GM21360 (cell line): ENCODE data around the gene EXD3.

ENCODE experiments used
- ATAC-seq: cut with Tn5 transposase; IDR thresholded peaks from one replicate; pipeline ENCODE4 v1.9.1; 2021; ENCODE audit warnings: mild to moderate bottlenecking, moderate library complexity; ENCODE audit not compliant: unreplicated experiment

The EXD3 gene

DNA sequence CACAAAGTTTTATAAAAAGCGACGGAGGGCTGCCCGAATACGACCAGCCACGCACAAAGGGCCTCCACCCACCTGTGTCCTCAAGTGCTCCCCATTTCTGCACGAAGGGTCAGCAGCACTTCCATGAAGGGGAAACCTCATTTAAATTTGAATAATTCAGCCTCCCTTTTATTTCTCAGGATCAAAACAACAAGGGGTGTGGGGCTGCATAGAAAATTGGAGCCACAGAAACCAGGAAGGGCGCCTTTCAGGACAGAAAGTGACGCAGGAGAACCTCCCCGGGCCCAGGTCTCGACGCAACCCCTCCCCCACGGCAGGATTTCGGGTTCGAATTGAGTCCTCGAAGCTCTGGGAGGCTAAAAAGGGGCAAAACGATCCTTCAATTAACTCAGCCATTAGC is 123.0 kb downstream of the EXD3 start:
- ATAC-seq = no peak

- ATAC-seq = no peak
These were observed 123.8 kb downstream of the EXD3 start for GRCh38 chr9:137299203-137299565.

GRCh38 chr9:137298401-137299202 is 124.4 kb downstream of the EXD3 start:
- no peak for ATAC-seq

GRCh38 chr9:137297966-137298365 is 125.0 kb downstream of the EXD3 start:
- ATAC-seq = no peak

DNA sequence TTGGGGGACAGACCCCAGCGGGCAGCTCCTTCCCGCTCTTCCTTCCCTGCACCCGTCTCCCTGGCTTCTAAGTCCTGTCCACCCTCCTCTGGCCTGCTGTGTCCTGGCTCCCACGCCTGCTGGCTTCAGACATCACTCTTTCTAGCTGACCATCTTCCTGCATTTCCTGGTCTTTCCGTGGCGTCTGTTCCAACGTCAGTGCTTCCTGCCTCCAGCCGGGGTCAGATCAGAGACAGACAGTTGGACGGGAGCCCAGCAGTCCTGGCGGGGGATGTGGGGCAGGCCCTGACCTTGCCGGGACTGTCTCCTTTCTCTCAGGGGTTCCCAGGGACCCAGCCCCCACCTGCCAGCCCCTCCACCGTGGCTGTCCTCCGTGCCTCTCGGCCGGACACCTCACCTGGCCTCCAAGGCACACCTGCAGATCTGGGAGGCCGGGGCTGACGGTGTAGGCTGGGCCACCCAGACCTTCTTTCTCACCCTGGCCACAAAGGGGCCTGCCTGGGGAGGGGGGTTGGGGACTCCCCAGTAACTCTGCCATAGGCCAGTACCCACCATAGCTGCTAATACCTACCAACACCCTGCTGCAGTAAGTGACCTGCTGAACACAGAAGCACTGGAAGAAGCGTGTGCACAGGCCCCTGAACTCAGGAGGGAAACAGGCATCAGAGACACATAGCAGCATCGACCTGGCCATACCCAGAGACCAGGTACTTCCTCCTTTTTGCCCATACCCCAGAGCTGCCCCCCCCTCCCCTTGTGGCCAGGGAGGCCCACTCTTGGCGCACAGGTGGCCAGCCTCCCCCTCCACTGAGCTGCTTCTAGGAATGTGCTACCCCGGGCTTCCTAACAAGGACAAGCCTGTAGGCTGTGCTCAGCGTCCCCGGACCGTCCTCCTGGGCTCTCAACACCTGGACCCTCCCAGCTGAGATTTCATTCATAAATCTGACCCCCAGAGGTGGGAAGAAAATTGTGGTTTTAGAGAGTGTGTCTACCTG is 126.0 kb downstream of the EXD3 start:
- no peak for ATAC-seq

DNA sequence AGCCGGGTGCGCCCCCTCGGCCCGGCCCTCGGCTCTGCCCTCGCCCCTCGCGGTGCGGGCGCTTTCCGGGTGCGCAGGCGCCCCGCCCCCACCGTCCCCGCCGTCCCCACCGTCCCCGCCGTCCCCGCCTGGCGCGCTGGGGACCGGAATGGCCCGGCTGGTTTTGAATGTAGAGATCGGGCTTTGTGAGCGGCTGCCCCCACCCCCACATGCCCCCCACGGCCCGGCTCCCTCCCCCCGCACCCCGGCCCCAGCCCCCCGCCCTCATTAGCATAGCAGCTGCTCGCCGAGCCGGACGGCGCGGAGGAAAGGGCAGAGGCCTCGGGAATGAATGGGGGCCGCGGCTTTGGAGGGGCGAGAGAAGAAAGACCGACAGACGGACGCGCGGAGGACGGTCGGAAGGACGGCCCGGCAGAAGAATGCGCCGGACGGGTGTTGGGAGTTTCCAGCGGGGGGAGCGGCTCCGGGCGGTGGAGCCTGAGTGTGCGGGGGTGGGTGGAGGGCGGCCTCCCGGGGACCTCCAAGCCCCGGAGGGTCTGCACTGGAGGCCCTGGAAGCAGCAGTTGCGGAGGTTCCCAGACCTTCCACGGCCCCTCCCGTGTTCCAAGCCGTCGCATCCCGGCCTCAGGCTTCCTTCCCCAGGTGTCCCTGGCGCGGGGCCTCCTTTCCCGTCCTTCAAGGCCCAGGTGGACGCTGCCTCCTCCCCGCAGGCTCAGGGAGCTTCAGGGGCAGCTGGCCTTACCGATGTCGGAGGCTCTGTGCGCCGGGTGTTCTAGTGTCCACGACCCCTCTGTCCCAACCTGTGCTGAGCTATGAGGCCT is 126.9 kb downstream of the EXD3 start:
- no peak for ATAC-seq

GRCh38 chr9:137295238-137295811 is 127.6 kb downstream of the EXD3 start:
- ATAC-seq = no peak

DNA sequence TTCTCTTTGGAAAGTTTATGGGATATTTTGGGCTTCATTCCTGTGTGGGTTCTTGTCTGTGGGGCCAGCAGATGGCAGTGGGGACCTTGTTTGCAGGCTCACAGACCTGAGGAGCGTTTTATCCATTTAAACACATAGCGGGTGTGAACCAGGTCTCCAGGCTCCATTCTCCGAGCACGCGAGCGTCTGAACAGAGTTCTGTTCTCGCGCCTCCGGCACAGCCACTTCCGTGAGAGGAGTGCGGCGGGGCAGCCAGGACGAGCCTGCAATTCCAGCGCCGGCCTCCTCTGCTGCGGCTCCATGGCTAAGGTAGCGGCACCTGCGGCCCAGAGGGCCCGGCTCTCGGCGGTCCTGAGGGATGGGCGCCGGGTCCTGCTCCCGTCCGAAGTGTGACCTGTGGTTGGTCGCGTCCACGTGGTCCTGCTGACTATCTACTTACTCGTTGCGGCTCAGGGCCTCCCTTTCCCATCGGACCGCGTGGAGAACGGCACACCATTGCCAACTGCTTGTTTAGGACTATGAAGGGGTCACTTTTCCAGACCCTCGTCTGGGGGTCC is 128.2 kb downstream of the EXD3 start:
- ATAC-seq = no peak

- no peak for ATAC-seq
These were observed 128.8 kb downstream of the EXD3 start for GRCh38 chr9:137294091-137294680.

GRCh38 chr9:137293482-137294090 is 129.4 kb downstream of the EXD3 start:
- ATAC-seq = no peak

DNA sequence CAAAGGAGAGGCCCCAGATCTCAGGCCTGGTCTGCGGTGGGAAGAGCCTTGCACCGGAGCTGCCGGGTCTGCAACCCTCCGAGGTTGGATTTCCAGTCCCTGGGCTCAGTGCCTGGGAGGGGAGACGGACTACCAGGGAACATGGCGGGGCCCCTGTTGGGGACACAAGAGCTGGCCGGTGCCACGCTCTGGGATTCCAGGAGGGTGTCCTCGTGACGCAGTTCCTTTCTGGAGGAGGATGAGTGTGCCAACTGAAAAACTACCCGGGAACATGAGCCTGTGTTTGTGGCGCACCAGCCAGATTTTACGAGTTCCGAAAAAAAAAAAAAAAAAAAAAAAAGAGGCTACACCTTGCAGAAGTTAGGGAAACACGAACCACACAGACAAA is 129.9 kb downstream of the EXD3 start:
- ATAC-seq = no peak

GRCh38 chr9:137286975-137287383 is 136.0 kb downstream of the EXD3 start:
- ATAC-seq = no peak

DNA sequence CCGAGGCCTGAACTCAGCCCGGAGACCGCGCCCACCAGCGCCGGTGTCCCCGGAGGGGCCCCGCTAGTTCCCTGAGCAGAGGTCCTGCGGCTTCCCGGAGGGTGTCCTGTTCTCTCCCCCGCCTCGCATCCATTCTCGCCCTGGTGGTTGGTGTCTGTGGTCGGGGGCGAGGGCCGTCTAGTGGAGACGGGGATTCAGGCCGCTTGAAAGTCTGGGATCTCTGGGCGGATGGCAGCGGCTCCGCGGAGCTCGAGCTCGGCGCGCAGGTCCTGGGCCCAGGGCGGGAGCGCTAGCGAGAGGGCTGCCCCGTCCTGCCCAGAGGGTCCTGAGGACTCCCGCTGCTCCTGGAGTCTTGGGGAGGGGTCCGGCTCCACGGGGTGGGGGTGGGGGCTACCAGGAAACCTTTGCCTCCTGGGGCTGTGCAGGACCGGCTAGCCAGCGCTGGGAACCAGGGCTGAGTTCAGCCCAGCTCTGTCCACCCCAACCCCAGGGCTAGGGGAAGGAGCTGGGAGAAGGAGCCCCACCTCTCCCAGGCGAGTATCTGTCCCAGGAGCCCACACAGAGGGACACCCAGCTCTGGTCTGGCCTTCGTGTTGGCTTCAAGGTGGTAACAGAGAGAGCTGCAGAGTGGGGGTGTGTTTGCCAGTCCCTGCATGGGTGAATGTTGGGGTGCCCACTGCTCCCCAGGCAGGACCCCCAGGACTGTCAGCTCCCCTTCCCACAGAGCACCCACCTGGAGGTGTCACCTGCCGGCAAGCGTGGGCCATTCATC is 141.4 kb downstream of the EXD3 start:
- no peak for ATAC-seq

DNA sequence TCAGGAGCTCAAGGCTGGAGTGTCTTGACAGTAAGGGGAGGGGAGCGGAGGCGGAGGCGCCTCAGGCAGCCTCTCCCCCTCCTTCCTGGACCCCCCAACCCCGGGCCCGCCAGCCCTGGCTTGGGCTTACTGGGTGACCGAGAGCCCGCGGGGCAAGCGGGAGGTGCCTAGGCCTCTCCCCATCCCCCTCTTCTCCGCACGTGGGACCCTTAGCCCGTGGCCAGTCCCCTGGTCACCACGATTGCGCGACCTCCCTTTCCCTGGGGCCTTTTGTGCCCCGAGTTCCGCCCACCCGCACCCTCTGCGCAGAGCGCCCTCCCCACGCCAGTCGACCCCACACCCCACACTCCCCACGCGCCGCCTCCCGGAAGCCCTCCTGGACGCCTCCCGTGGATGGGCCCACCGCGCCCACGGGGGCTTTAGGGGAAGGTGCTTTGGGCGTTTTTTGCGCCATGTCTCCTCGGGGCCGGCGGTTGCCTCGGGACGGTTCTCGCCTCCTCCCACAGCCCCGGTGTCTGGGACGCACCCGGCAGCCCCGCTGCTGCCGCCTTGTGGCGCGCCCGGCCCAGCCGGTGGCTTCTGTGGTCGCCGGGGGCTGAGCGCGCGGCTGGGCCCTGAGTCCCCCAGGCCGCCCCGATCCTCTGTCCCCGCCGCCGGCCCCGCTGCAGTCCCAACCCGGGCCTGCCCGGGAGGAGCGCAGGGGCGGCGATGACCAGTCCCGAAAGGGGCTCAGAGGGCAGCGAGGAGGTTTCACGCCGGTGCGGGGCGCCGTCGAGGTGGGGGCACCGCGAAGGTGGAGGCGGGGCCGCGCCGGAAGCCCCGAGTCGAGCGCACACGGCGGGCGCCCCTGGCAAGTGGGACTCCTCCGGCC is 142.3 kb downstream of the EXD3 start:
- ATAC-seq = no peak

DNA sequence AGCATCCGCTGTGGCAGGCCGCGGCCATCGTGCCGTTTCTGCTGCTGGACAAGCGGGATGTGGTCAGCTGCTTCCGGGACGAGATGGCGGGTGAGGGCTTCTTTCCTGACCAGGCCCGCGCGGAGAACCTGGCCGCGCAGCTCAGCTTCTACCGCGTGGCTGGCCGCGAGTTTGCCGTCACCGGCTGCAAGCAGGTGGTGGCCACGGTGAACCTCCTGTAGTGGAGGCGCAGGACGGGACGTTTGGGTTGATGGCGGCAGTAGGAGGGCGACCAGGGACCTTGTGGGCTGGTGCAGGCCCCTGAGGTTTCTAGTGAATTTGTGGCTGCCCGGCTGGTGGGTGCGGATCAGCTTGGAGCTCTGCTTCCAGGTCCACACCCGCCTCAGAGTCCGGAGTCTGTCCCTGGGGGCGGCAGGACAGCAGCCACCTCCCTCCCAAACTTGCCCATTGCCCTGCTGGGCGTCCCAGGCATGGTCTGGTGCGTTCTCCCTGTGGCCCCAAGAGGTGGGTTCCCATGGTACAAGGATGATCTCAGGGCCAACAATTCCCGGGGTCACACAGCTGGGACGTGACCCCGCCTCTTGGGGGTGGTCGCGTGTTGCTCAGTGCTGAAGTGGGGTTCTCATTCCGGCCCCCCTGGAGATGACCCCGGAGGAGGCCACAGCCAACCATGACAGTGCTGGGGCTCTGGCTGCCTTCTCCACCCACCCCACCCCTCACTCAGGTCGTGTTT is 143.1 kb downstream of the EXD3 start:
- no peak for ATAC-seq

DNA sequence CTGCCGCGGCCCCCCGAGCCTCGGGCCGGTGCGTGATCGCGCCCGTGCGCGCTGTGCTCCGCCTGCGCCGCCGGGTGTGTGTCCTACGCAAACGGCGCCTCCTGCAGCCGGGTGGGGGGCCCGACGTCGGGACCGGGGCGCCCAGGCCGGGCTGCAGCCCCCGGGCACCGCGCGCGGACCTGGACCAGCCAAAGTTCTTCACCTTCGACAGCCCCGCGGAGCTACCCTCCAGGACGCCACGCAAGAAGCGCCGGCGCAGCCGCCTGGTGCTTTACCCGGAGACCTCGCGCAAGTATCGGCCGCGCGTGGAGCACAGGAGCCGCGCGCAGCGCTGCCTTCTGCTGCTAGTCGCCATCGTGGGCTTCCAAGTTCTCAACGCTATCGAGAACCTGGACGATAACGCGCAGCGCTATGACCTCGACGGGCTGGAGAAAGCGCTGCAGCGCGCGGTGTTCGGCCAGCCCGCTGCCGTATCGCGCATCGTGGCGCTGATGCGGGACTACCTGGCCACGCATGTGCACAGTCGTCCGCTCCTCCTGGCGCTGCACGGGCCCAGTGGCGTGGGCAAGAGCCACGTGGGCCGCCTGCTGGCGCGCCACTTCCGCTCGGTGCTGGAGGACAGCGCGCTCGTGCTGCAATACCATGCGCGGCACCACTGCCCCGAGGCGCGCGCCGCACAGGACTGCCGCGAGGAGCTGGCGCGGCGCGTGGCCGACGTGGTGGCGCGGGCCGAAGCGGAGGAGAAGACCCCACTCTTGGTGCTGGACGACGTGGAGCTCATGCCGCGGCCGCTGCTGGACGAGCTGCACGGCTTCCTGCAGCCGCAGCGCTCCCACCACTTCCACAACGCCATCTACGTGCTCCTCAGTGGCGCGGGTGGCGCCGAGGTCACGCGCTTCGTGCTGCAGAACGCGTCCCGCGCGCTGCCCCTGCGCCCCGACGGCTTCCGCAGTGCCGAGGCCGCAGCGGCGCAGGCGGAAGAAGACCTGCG is 143.9 kb downstream of the EXD3 start:
- ATAC-seq = no peak
